Measurements from ENCODE around the gene FBXW9. TPM values are rescaled to one million over a fixed set of nuclear protein-coding genes. Genes with fewer than 3 reads are reported as not detected.

Gene FBXW9
- total and polyA plus RNA-seq, 2 of the 4 experiments (the other 2 are of a cell fraction), result 9.5 to 14.2 TPM

GRCh38 chr19:12647047-12647446 lies 49.4 kb downstream of the FBXW9 start:
- dilution Hi-C loops (cut with HindIII; ENCODE audit: low sequenced_read_pairs, unreplicated experiment), result no loop called here
- H3K4me3 ChIP-seq (ENCODE audit: insufficient read depth, low read depth, low read length), result no peak overlapping the region

More at GRCh38 chr19:12647047-12647446, 49.4 kb downstream of the FBXW9 start:
- TF ChIP-seq RCOR1 (IDR thresholded peaks at IDR 0.05; ENCODE audit: insufficient replicate concordance, low read length), result no peak
- no peak for TF ChIP-seq CTCF (conservative IDR thresholded peaks at IDR 0.05; ENCODE audit: low read depth, low read length)
- TF ChIP-seq MXI1 (IDR thresholded peaks at IDR 0.05; ENCODE audit: borderline replicate concordance, low read depth, low read length), result no peak
- TF ChIP-seq SMC3 (IDR thresholded peaks at IDR 0.05; ENCODE audit: low read depth, low read length), result no peak
- TF ChIP-seq RAD21 (IDR thresholded peaks at IDR 0.05; ENCODE audit: low read length), result no peak
- no peak for TF ChIP-seq NFE2L2 (IDR thresholded peaks at IDR 0.05; ENCODE audit: low read depth, low read length)
- ATAC-seq (ENCODE audit: low read depth) (no peak), DNase-seq (no peak)
- H4K20me1 ChIP-seq (ENCODE audit: insufficient read depth, low read length), result no peaks in the 10 kb centered on the region
- no peak overlapping the region for H2BK120ac ChIP-seq (ENCODE audit: low read depth, low read length)
- H4K91ac ChIP-seq (ENCODE audit: insufficient read depth, low read depth, low read length), result no peak overlapping the region
- no peaks in the 10 kb centered on the region for H3K79me1 ChIP-seq (ENCODE audit: low read depth in 1 of 2, low read length in 2 of 2)
- 0 out of 2 replicates have a peak, but pooled peaks cover 2% of the 10 kb centered on the region for H3K4me1 ChIP-seq (ENCODE audit: control insufficient read depth, insufficient read depth, low read length)
- no peak overlapping the region for H2BK5ac ChIP-seq (ENCODE audit: low read depth, low read length, poor library complexity, severe bottlenecking)
- BruUV-seq (replicated peaks), result no TSS peak
- no peak overlapping the region for H3K4ac ChIP-seq (ENCODE audit: low read depth, low read length)
- no peak overlapping the region for H4K8ac ChIP-seq (ENCODE audit: low read depth in 2 of 2, low read length in 2 of 2)
- H3K23ac ChIP-seq (ENCODE audit: low read depth, low read length), result no peak overlapping the region
- H2AK5ac ChIP-seq (ENCODE audit: low read depth, low read length), result no peak overlapping the region
- no peak overlapping the region for H2BK15ac ChIP-seq (ENCODE audit: low read depth, low read length)
- intact Hi-C loops (cut with micrococcal nuclease), result no loop called here
- H3K14ac ChIP-seq (replicated peaks; ENCODE audit: low read depth, low read length), result no peak overlapping the region
- H3K18ac ChIP-seq (ENCODE audit: low read depth, low read length), result no peak overlapping the region
- no peak overlapping the region for H3K4me2 ChIP-seq (ENCODE audit: low read depth, low read length)
- H3K9me3 ChIP-seq (ENCODE audit: control insufficient read depth, insufficient read depth, low read length), result no peaks in the 10 kb centered on the region
- no peak overlapping the region for H4K5ac ChIP-seq (ENCODE audit: low read depth, low read length)
- no peaks in the 10 kb centered on the region for H3K27me3 ChIP-seq (ENCODE audit: control insufficient read depth, insufficient read depth, low read length)
- in situ Hi-C loops (cut with MboI; ENCODE audit: low sequenced_read_pairs), result no loop called here
- no peak overlapping the region for H3K9ac ChIP-seq (ENCODE audit: low read depth, low read length)
- no peak overlapping the region for H2AK9ac ChIP-seq (replicated peaks; ENCODE audit: low read depth, low read length, poor library complexity)
- H3K56ac ChIP-seq (ENCODE audit: extremely low read depth, insufficient read depth, low read length), result no peak overlapping the region
- H2AFZ ChIP-seq (replicated peaks; ENCODE audit: low read length, poor library complexity), result no peak overlapping the region
- ChIA-PET POLR2A (ENCODE audit: unreplicated experiment) (no interaction called here), CTCF (no interaction called here)
- H2BK20ac ChIP-seq (ENCODE audit: low read depth, low read length), result no peak overlapping the region
- 70% methylated on average over 2 of the region's 8 CpGs; no CpG with 5 or more reads in 1 of the 2 experiments for WGBS, 2 experiments (ENCODE audit: extremely low coverage in 2 of 2, insufficient read length in 1 of 2)
- H3K27ac ChIP-seq (ENCODE audit: insufficient read depth, low read length), result no peak overlapping the region
- H3K36me3 ChIP-seq (ENCODE audit: control insufficient read depth, insufficient read depth, low read length), result peaks cover 4% of the 10 kb centered on the region; the same call in 1 of the 2 replicates
- H3K9me1 ChIP-seq (ENCODE audit: insufficient read depth, low read length), result 0 out of 2 replicates have a peak, but pooled peaks cover 3% of the 10 kb centered on the region

Measured in IMR-90 (cell line).